ENCODE results near the gene PHPT1. TPM values are rescaled to one million over a fixed set of nuclear protein-coding genes. Genes with fewer than 3 reads are reported as not detected.

The PHPT1 gene
- total RNA-seq, 2 experiments from 2014 or later, result 13.6 to 17.8 TPM

GRCh38 chr9:136823136-136824046 lies 25.8 kb upstream of the PHPT1 start:
- Histone ChIP-seq H3K27me3 (ENCODE audit: control insufficient read depth in 1 of 2, insufficient read depth in 2 of 2, low read length in 2 of 2) (no peaks in the 10 kb centered on the region), H3K4me1 (ENCODE audit: insufficient read depth, low read length) (no peaks in the 10 kb centered on the region), H3K9me3 (ENCODE audit: control insufficient read depth in 1 of 2, insufficient read depth in 1 of 2, low read length in 2 of 2) (no peaks in the 10 kb centered on the region), H3K27ac (ENCODE audit: low read depth in 1 of 2, low read length in 2 of 2) (no peak overlapping the region), H3K36me3 (ENCODE audit: insufficient read depth, low read length) (peaks cover 23% of the 10 kb centered on the region), H3K4me3 (ENCODE audit: low read length) (no peak overlapping the region)
- Mint-ChIP-seq H3K9me3 (no peaks in the 10 kb centered on the region), H3K36me3 (ENCODE audit: low read depth) (peaks cover 9% of the 10 kb centered on the region), H3K4me1 (ENCODE audit: low read depth) (peaks cover 8% of the 10 kb centered on the region), H3K27ac (no peak overlapping the region), H3K27me3 (no peaks in the 10 kb centered on the region), H3K4me3 (no peak overlapping the region)
- intact Hi-C loops (cut with DNase I, micrococcal nuclease), result no loop called here
- TF ChIP-seq, protein P1, sequence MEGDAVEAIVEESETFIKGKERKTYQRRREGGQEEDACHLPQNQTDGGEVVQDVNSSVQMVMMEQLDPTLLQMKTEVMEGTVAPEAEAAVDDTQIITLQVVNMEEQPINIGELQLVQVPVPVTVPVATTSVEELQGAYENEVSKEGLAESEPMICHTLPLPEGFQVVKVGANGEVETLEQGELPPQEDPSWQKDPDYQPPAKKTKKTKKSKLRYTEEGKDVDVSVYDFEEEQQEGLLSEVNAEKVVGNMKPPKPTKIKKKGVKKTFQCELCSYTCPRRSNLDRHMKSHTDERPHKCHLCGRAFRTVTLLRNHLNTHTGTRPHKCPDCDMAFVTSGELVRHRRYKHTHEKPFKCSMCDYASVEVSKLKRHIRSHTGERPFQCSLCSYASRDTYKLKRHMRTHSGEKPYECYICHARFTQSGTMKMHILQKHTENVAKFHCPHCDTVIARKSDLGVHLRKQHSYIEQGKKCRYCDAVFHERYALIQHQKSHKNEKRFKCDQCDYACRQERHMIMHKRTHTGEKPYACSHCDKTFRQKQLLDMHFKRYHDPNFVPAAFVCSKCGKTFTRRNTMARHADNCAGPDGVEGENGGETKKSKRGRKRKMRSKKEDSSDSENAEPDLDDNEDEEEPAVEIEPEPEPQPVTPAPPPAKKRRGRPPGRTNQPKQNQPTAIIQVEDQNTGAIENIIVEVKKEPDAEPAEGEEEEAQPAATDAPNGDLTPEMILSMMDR (IDR thresholded peaks at IDR 0.05), result no peak
- POLR2A ChIA-PET, result no interaction called here
- DNase-seq (no peak), ATAC-seq (ENCODE audit: poor library complexity) (no peak)
- CTCF ChIA-PET, result no interaction called here

- POLR2A ChIA-PET, result no interaction called here
- no peaks in the 10 kb centered on the region for H3K9me3 Mint-ChIP-seq
- no peak for DNase-seq
These were observed 24.5 kb upstream of the PHPT1 start for GRCh38 chr9:136824496-136825225.

DNA sequence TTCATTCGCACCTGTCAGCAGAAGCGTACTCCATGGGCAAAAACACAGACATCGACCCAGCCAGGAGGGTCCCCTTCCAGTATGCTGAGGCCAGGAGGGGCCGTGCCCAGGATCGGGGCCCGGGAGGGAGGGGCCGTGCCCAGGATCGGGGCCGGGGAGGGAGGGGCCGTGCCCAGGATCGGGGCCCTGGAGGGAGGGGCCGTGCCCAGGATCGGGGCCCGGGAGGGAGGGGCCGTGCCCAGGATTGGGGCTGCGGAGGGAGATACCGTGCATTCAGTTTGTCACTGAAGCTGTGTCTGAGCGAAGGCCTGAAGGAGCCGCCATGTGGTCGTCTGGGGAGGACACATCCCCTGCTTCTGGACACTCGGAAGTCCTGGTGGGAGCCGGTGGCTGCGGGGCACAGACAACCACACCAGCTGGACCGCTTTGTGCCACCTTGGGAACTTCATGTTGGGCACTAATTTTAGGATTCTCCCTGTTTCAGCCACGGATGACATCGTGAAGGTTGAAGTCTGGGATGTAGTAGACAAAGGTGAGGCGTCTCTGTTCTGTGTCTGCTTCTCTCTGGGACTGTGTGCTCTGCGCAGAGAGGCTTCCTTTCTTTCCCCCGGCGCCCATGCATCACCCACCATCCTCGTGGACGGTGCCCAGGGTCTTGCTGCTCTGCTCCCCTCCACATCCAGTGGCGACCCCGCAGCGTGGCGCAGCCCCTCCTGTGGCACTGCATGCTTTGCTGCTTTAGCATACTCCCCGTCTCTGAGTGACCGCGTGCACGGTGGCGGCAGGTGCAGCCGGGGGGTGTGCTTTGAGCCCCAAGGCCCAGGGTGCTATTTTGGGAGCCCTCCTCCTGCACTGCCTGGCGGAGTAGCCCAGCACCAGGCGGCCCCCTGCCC lies 23.7 kb upstream of the PHPT1 start:
- H3K36me3 ChIP-seq (ENCODE audit: insufficient read depth, low read length), result peaks cover 40% of the 10 kb centered on the region
- H3K36me3 Mint-ChIP-seq (ENCODE audit: low read depth), result peaks cover 21% of the 10 kb centered on the region
- H3K9me3 Mint-ChIP-seq, result no peaks in the 10 kb centered on the region
- no peak overlapping the region for H3K27ac ChIP-seq (ENCODE audit: low read depth in 1 of 2, low read length in 2 of 2)
- no peaks in the 10 kb centered on the region for H3K27me3 ChIP-seq (ENCODE audit: control insufficient read depth in 1 of 2, insufficient read depth in 2 of 2, low read length in 2 of 2)
- intact Hi-C loops (cut with DNase I, micrococcal nuclease), result no loop called here
- H3K27ac Mint-ChIP-seq, result no peak overlapping the region
- H3K4me3 Mint-ChIP-seq, result no peak overlapping the region
- H3K9me3 ChIP-seq (ENCODE audit: control insufficient read depth in 1 of 2, insufficient read depth in 1 of 2, low read length in 2 of 2), result no peaks in the 10 kb centered on the region
- ChIA-PET CTCF (no interaction called here), POLR2A (no interaction called here)
- peaks cover 7% of the 10 kb centered on the region for H3K4me1 Mint-ChIP-seq (ENCODE audit: low read depth)
- no peaks in the 10 kb centered on the region for H3K4me1 ChIP-seq (ENCODE audit: insufficient read depth, low read length)
- no peak for ATAC-seq (ENCODE audit: poor library complexity)
- TF ChIP-seq, protein P1 (IDR thresholded peaks at IDR 0.05), result no peak
- H3K4me3 ChIP-seq (ENCODE audit: low read length), result no peak overlapping the region
- H3K27me3 Mint-ChIP-seq, result no peaks in the 10 kb centered on the region
- DNase-seq, result no peak

More at GRCh38 chr9:136824496-136825225, 24.5 kb upstream of the PHPT1 start:
- intact Hi-C loops (cut with DNase I, micrococcal nuclease), result no loop called here
- Histone ChIP-seq H3K4me3 (ENCODE audit: low read length) (no peak overlapping the region), H3K27ac (ENCODE audit: low read depth in 1 of 2, low read length in 2 of 2) (no peak overlapping the region), H3K27me3 (ENCODE audit: control insufficient read depth in 1 of 2, insufficient read depth in 2 of 2, low read length in 2 of 2) (no peaks in the 10 kb centered on the region), H3K9me3 (ENCODE audit: control insufficient read depth in 1 of 2, insufficient read depth in 1 of 2, low read length in 2 of 2) (no peaks in the 10 kb centered on the region), H3K36me3 (ENCODE audit: insufficient read depth, low read length) (peaks cover 32% of the 10 kb centered on the region), H3K4me1 (ENCODE audit: insufficient read depth, low read length) (no peaks in the 10 kb centered on the region)
- Mint-ChIP-seq H3K4me3 (no peak overlapping the region), H3K4me1 (ENCODE audit: low read depth) (peaks cover 8% of the 10 kb centered on the region), H3K27ac (no peak overlapping the region), H3K36me3 (ENCODE audit: low read depth) (peaks cover 19% of the 10 kb centered on the region), H3K27me3 (no peaks in the 10 kb centered on the region)
- TF ChIP-seq, protein P1 (IDR thresholded peaks at IDR 0.05), result no peak
- CTCF ChIA-PET, result no interaction called here
- ATAC-seq (ENCODE audit: poor library complexity), result no peak

Measured in CD4-positive, alpha-beta T cell (primary cell).